Measurements from ENCODE around the gene SMAD5.

The SMAD5 gene

GRCh38 chr5:136135536-136135935 is 2.9 kb downstream of the SMAD5 start:
- no peak overlapping the region for H3K4me3 ChIP-seq (ENCODE audit: control insufficient read depth, low read depth, low read length)
- TF ChIP-seq, protein P1, sequence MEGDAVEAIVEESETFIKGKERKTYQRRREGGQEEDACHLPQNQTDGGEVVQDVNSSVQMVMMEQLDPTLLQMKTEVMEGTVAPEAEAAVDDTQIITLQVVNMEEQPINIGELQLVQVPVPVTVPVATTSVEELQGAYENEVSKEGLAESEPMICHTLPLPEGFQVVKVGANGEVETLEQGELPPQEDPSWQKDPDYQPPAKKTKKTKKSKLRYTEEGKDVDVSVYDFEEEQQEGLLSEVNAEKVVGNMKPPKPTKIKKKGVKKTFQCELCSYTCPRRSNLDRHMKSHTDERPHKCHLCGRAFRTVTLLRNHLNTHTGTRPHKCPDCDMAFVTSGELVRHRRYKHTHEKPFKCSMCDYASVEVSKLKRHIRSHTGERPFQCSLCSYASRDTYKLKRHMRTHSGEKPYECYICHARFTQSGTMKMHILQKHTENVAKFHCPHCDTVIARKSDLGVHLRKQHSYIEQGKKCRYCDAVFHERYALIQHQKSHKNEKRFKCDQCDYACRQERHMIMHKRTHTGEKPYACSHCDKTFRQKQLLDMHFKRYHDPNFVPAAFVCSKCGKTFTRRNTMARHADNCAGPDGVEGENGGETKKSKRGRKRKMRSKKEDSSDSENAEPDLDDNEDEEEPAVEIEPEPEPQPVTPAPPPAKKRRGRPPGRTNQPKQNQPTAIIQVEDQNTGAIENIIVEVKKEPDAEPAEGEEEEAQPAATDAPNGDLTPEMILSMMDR (IDR thresholded peaks at IDR 0.05; ENCODE audit: control insufficient read depth, insufficient read depth, low read depth, low read length, missing control alignments): no peak
- no peak for DNase-seq (ENCODE audit: low read depth)

DNA sequence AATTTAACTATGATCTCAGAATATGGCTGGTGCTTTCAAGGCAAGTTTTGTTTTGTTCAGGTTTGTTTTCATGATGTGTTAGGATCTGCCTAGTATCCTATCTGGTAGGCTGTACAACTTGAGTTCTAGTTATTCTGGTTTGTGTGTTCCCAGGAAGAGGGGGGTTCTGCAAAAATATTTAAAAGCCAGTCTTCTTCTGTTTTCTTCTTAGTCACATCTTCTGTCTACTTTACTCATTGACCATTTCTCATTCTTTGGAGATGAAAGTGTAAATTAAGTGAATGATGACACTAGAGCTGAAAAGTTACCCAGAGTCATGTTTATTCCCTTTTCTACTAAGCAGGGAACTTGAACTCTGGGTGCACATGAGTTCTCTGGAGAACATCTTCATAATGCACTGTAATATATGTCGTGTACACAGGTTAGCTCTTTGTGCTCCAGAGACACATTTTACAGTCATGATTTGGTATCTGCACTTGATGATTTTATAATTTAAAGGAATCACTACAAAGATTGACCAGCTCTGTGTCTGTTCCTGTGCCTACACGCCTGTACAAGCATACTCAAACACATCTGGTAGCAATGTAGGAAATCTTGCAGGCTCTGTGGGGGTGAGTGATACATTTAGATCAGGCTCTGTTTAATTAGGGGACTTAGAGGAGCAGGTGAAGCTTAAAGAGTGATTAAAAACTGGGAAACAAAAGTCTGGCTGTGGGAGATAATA is 5.0 kb downstream of the SMAD5 start:
- TF ChIP-seq, protein P1 (IDR thresholded peaks at IDR 0.05; ENCODE audit: control insufficient read depth, insufficient read depth, low read depth, low read length, missing control alignments): no peak
- no peak overlapping the region for H3K4me3 ChIP-seq (ENCODE audit: control insufficient read depth, low read depth, low read length)
- no peak for DNase-seq (ENCODE audit: low read depth)

- TF ChIP-seq, protein P1 (IDR thresholded peaks at IDR 0.05; ENCODE audit: control insufficient read depth, insufficient read depth, low read depth, low read length, missing control alignments): no peak
- H3K4me3 ChIP-seq (ENCODE audit: control insufficient read depth, low read depth, low read length): no peak overlapping the region
- DNase-seq (ENCODE audit: low read depth): no peak
Measured at GRCh38 chr5:136141561-136141960, 8.9 kb downstream of the SMAD5 start.

GRCh38 chr5:136143312-136143711 is 10.7 kb downstream of the SMAD5 start:
- no peak overlapping the region for H3K4me3 ChIP-seq (ENCODE audit: control insufficient read depth, low read depth, low read length)
- no peak for DNase-seq (ENCODE audit: low read depth)
- TF ChIP-seq, protein P1 (IDR thresholded peaks at IDR 0.05; ENCODE audit: control insufficient read depth, insufficient read depth, low read depth, low read length, missing control alignments): no peak

GRCh38 chr5:136143763-136144162 is 11.1 kb downstream of the SMAD5 start:
- TF ChIP-seq, protein P1 (IDR thresholded peaks at IDR 0.05; ENCODE audit: control insufficient read depth, insufficient read depth, low read depth, low read length, missing control alignments): no peak
- H3K4me3 ChIP-seq (ENCODE audit: control insufficient read depth, low read depth, low read length): no peak overlapping the region
- no peak for DNase-seq (ENCODE audit: low read depth)

DNA sequence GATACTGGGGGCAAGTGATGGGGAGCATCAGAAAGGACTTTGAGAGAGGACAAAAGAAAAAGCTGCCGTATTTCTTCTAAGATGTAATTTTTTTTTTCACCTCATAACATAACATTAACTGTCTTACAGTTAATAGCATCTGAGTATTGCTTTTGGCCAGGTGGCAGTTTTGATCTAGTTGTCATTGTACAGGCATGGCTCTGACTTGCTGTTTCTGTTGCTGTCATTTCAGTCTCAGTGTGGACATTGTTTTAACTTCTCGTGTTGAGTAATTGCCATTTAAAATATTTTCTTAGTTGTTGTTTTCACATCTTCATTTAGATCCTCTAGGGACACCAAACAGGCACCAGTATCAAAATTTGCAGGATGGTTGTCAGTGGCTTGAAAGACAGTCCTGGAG is 12.4 kb downstream of the SMAD5 start:
- TF ChIP-seq, protein P1 (IDR thresholded peaks at IDR 0.05; ENCODE audit: control insufficient read depth, insufficient read depth, low read depth, low read length, missing control alignments): no peak
- no peak overlapping the region for H3K4me3 ChIP-seq (ENCODE audit: control insufficient read depth, low read depth, low read length)
- no peak for DNase-seq (ENCODE audit: low read depth)

All from AG09309 (cell line).